Dermis lymphatic vessel endothelial cell (primary cell): Measurements from ENCODE around the gene TTC17. TPM values are rescaled to one million over a fixed set of nuclear protein-coding genes. Genes with fewer than 3 reads are reported as not detected.

ENCODE experiments used
- total RNA-seq: library from RNA; depleted of rRNA; stranded (reverse); fragments of >200 nt; gene quantifications from 2 replicates; pipeline ENCODE4 v1.2.1, GENCODE V29; 2014

TTC17 gene
- total RNA-seq = 54.1 and 81.6 TPM in 2 replicates

GRCh38 chr11:43358801-43359421 lies at the start of gene TTC17:
TSS of gene TTC17 (plus strand) at chr11:43358920. CDS start at chr11:43358955, 35 bp downstream.

GRCh38 chr11:43311791-43312607 lies 46.7 kb upstream of the TTC17 start, which contains the start of gene API5:
TSS of gene API5 (plus strand) at chr11:43311996. CDS start at chr11:43312128, 132 bp downstream.

Other genes with a start within 250 kb of the TTC17 start
- 56.0 and 84.6 TPM in 2 replicates for gene API5, start 46.9 kb upstream of the TTC17 start, total RNA-seq